Measurements from ENCODE around the gene BEST2. TPM values are rescaled to one million over a fixed set of nuclear protein-coding genes. Genes with fewer than 3 reads are reported as not detected.

BEST2 gene
- total RNA-seq, 1 donor from 2014 or later, result not detected

DNA sequence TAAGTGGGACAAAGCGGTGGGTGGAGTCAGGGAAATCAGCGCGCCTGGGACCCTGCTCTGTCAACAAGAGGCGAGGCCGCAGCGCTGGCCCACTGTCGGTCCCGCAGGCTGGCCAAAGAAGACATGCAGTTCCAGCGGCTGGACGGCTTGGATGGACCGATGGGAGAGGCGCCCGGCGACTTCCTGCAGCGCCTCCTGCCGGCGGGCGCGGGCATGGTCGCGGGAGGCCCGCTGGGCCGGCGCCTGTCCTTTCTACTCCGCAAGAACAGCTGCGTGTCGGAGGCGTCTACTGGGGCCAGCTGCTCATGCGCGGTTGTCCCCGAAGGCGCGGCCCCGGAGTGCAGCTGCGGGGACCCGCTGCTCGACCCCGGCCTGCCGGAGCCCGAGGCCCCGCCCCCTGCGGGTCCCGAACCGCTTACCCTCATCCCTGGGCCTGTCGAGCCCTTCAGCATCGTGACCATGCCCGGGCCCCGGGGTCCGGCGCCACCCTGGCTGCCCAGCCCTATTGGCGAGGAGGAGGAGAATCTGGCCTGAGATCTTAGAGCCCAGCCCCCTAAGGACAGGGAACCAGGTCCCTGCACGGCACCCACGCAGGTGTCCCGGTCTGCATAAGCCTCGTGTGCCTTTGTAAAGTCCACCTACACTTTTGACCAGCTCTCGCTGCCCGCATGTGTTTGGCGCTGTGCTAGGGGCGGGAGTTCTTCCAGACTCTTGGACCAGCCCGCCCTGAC, 6.1 kb downstream of the BEST2 start:
- Mint-ChIP-seq H3K27me3 (ENCODE audit: unreplicated experiment) (peaks cover 2% of the 10 kb centered on the region), H3K36me3 (ENCODE audit: low read depth, unreplicated experiment) (no peaks in the 10 kb centered on the region), H3K4me3 (ENCODE audit: unreplicated experiment) (no peak overlapping the region), H3K27ac (ENCODE audit: unreplicated experiment) (no peak overlapping the region), H3K9me3 (ENCODE audit: unreplicated experiment) (no peaks in the 10 kb centered on the region), H3K4me1 (ENCODE audit: unreplicated experiment) (peaks cover 2% of the 10 kb centered on the region)
- DNase-seq (ENCODE audit: low spot score), result peak; percentile 90
- TF ChIP-seq, protein P1, sequence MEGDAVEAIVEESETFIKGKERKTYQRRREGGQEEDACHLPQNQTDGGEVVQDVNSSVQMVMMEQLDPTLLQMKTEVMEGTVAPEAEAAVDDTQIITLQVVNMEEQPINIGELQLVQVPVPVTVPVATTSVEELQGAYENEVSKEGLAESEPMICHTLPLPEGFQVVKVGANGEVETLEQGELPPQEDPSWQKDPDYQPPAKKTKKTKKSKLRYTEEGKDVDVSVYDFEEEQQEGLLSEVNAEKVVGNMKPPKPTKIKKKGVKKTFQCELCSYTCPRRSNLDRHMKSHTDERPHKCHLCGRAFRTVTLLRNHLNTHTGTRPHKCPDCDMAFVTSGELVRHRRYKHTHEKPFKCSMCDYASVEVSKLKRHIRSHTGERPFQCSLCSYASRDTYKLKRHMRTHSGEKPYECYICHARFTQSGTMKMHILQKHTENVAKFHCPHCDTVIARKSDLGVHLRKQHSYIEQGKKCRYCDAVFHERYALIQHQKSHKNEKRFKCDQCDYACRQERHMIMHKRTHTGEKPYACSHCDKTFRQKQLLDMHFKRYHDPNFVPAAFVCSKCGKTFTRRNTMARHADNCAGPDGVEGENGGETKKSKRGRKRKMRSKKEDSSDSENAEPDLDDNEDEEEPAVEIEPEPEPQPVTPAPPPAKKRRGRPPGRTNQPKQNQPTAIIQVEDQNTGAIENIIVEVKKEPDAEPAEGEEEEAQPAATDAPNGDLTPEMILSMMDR (IDR thresholded peaks at IDR 0.05; ENCODE audit: unreplicated experiment), result peak; percentile 98

DNA sequence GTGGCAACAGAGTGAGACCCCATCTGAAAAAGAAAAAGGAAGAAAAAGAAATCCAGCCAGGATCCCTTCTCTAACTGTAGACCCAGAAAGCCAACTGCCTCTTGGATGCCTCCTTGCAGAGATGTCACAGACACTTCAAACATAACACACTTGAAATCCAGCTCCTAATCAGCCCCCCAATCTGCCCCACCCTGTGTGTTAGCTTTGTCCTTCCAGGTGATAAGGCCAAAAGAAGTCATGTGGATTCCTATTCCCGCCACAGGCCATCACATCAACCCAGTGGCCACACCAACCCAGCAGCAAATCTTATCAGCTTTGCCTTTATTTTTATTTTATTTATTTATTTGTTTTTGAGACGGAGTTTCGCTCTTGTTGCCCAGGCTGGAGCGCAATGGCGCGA, 8.1 kb downstream of the BEST2 start:
- Mint-ChIP-seq H3K4me3 (ENCODE audit: unreplicated experiment) (no peak overlapping the region), H3K4me1 (ENCODE audit: unreplicated experiment) (peaks cover 2% of the 10 kb centered on the region), H3K27ac (ENCODE audit: unreplicated experiment) (no peak overlapping the region), H3K36me3 (ENCODE audit: low read depth, unreplicated experiment) (no peaks in the 10 kb centered on the region), H3K9me3 (ENCODE audit: unreplicated experiment) (no peaks in the 10 kb centered on the region), H3K27me3 (ENCODE audit: unreplicated experiment) (peaks cover 2% of the 10 kb centered on the region)
- TF ChIP-seq, protein P1 (IDR thresholded peaks at IDR 0.05; ENCODE audit: unreplicated experiment), result no peak
- no peak for DNase-seq (ENCODE audit: low spot score)

DNA sequence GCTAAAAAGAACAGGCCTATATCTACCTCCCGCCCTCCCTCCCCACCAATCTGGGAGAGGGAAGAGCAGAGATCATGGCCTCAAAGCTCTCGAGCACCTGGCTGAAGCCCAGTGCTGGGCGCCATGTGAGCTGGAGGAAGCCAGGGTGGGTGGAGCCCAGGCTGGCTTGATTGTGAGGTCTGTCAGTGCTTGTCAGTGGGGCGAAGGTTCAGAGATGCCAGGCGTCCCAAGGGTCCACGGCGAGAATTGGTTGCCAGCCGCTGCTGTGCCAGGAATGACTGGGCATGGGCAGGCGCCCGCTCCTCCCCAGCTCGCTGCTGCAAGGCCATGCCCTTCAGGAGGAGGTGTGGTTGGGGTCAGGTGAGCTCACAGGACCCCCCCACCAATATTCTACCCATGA, 11.5 kb downstream of the BEST2 start:
- H3K4me1 Mint-ChIP-seq (ENCODE audit: unreplicated experiment), result no peaks in the 10 kb centered on the region
- peaks cover 11% of the 10 kb centered on the region for H3K27me3 Mint-ChIP-seq (ENCODE audit: unreplicated experiment)
- H3K36me3 Mint-ChIP-seq (ENCODE audit: low read depth, unreplicated experiment), result peaks cover 7% of the 10 kb centered on the region
- TF ChIP-seq, protein P1 (IDR thresholded peaks at IDR 0.05; ENCODE audit: unreplicated experiment), result no peak
- peak overlapping the region; percentile 25 for H3K4me3 Mint-ChIP-seq (ENCODE audit: unreplicated experiment)
- H3K9me3 Mint-ChIP-seq (ENCODE audit: unreplicated experiment), result no peaks in the 10 kb centered on the region
- H3K27ac Mint-ChIP-seq (ENCODE audit: unreplicated experiment), result no peak overlapping the region
- DNase-seq (ENCODE audit: low spot score), result no peak

DNA sequence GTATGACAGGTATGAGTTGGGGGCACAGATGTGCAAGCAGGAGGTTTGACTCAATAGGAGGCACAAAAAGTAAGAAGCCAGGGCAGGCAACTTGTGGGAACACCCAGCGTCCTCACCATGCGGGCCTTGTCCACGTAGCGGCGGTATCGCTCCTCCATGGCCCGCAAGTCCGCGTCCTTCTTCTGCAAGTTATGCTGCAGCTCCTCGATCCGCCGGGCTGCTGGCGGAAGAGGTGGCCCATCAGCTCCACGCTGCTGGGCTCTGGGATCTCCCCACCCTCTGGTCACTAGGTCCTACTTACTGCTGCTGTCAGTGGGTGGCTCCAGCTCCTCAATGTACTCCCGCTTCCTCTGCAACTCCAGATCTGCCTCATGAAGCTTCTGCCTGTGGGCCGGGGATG, 13.1 kb downstream of the BEST2 start:
- H3K4me1 Mint-ChIP-seq (ENCODE audit: unreplicated experiment), result peaks cover 3% of the 10 kb centered on the region
- peaks cover 17% of the 10 kb centered on the region for H3K27me3 Mint-ChIP-seq (ENCODE audit: unreplicated experiment)
- no peak overlapping the region for H3K4me3 Mint-ChIP-seq (ENCODE audit: unreplicated experiment)
- TF ChIP-seq, protein P1 (IDR thresholded peaks at IDR 0.05; ENCODE audit: unreplicated experiment), result no peak
- no peaks in the 10 kb centered on the region for H3K9me3 Mint-ChIP-seq (ENCODE audit: unreplicated experiment)
- no peak for DNase-seq (ENCODE audit: low spot score)
- peaks cover 12% of the 10 kb centered on the region for H3K36me3 Mint-ChIP-seq (ENCODE audit: low read depth, unreplicated experiment)
- H3K27ac Mint-ChIP-seq (ENCODE audit: unreplicated experiment), result no peak overlapping the region

DNA sequence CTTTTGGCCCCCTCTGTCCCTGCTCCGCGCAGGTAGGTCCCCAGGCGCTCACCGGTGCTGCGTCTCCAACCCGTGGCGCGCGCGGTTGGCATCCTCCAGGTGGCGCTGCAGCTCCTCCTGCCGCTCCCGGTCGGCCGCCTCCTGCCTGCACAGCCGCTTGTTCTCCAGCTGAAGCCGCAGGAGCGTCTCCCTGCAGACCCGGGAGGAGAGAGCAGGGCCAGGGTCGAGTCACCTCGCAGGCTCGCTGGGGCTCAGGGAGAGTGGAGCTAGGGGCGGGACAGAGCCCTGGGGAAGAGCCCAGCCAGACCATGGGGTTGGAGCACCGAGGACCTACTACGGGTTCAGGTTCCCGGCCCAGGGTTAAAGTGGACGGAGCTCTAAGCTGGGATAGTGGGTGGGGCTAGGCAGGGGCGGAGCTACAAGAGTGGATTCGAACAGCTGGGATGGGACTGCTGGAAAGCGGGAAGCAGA, 14.5 kb downstream of the BEST2 start:
- H3K36me3 Mint-ChIP-seq (ENCODE audit: low read depth, unreplicated experiment), result peaks cover 12% of the 10 kb centered on the region
- TF ChIP-seq, protein P1 (IDR thresholded peaks at IDR 0.05; ENCODE audit: unreplicated experiment), result peak; percentile 68

More for the DNA sequence above, 14.5 kb downstream of the BEST2 start:
- peak overlapping the region; percentile 59 for H3K4me3 Mint-ChIP-seq (ENCODE audit: unreplicated experiment)
- peaks cover 3% of the 10 kb centered on the region for H3K4me1 Mint-ChIP-seq (ENCODE audit: unreplicated experiment)
- DNase-seq (ENCODE audit: low spot score), result peak; percentile 81
- peaks cover 20% of the 10 kb centered on the region for H3K27me3 Mint-ChIP-seq (ENCODE audit: unreplicated experiment)
- no peaks in the 10 kb centered on the region for H3K9me3 Mint-ChIP-seq (ENCODE audit: unreplicated experiment)
- H3K27ac Mint-ChIP-seq (ENCODE audit: unreplicated experiment), result no peak overlapping the region

Measured in endothelial cell (in vitro differentiated cells).